ENCODE data around the gene RAMP3.

- TF ChIP-seq MXD1 (CRISPR knock-in tag; IDR thresholded peaks at IDR 0.05; ENCODE audit: borderline replicate concordance, poor library complexity, severe bottlenecking) = no peak
- TF ChIP-seq, protein P1, sequence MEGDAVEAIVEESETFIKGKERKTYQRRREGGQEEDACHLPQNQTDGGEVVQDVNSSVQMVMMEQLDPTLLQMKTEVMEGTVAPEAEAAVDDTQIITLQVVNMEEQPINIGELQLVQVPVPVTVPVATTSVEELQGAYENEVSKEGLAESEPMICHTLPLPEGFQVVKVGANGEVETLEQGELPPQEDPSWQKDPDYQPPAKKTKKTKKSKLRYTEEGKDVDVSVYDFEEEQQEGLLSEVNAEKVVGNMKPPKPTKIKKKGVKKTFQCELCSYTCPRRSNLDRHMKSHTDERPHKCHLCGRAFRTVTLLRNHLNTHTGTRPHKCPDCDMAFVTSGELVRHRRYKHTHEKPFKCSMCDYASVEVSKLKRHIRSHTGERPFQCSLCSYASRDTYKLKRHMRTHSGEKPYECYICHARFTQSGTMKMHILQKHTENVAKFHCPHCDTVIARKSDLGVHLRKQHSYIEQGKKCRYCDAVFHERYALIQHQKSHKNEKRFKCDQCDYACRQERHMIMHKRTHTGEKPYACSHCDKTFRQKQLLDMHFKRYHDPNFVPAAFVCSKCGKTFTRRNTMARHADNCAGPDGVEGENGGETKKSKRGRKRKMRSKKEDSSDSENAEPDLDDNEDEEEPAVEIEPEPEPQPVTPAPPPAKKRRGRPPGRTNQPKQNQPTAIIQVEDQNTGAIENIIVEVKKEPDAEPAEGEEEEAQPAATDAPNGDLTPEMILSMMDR (IDR thresholded peaks at IDR 0.05 in 2 of 3, conservative IDR thresholded peaks at IDR 0.05 in 1 of 3; ENCODE audit: insufficient read depth in 2 of 3, low read depth in 1 of 3, low read length in 3 of 3) = no peak
- no peak for TF ChIP-seq ATF7 (IDR thresholded peaks at IDR 0.05)
- TF ChIP-seq, protein P2, sequence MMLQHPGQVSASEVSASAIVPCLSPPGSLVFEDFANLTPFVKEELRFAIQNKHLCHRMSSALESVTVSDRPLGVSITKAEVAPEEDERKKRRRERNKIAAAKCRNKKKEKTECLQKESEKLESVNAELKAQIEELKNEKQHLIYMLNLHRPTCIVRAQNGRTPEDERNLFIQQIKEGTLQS (IDR thresholded peaks at IDR 0.05) = no peak
- TF ChIP-seq, protein P2 (CRISPR knock-in tag; conservative IDR thresholded peaks at IDR 0.05) = no peak
- TF ChIP-seq EHMT2 (IDR thresholded peaks at IDR 0.05) = no peak
- no peak for TF ChIP-seq RNF2 (IDR thresholded peaks at IDR 0.05)
These were observed 25.7 kb upstream of the RAMP3 start for GRCh38 chr7:45131891-45132290.
